ENCODE data around the gene KCNK5.

DNA sequence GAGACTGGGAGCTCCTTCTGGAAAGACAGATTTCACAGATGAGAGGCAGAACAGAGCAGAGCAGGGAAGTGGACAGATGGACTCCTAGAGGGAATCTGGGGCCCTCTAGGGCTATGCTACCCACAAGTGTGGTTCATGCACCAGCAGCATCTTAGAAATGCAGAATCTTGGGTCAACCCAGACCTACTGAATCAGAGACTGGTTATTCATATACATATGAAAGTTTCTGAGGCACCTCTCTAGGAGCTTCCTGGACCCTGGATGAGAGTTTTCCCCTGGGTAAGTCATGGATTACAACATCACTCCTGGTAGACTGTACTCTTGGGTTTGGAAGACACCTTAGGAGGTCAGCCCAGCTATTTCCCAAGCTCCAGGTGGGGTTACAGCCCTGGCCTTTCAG lies 58.9 kb downstream of the KCNK5 start:
- no peak for TF ChIP-seq CTCF (IDR thresholded peaks at IDR 0.05)
- no peak for TF ChIP-seq ZFX (IDR thresholded peaks at IDR 0.05; ENCODE audit: borderline replicate concordance)
